Limb (tissue), 2 donors: ENCODE data around the gene TGFB1.
A peak's percentile ranks its signal among the peaks of the same experiment; 100 is the strongest.

ENCODE experiments used
- DNase-seq, 2 donors: peaks; one replicate each; pipeline ENCODE4 v3.0.0-alpha.2; 2016; ENCODE audit errors: extremely low spot score in 2 of 2

The TGFB1 gene

DNA sequence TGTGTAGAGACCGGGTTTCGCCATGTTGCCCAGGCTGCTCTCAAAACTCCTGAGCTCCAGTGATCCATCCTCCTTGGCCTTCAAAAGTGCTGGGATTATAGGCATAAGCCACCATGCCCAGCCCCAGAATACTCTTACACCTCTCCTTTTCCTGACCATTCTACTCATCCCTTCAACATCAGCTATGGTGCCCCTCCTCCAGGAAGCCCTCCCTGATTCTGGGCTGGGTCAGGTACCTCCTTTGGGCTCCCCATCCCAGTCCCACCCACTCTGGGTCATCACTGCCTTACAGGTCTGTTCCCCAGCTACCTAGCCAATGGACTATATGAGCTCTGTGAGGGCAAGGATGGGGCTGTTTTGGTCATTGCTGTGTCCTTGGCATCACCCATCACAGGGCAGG, 9.6 kb downstream of the TGFB1 start:
- no peak for DNase-seq

DNA sequence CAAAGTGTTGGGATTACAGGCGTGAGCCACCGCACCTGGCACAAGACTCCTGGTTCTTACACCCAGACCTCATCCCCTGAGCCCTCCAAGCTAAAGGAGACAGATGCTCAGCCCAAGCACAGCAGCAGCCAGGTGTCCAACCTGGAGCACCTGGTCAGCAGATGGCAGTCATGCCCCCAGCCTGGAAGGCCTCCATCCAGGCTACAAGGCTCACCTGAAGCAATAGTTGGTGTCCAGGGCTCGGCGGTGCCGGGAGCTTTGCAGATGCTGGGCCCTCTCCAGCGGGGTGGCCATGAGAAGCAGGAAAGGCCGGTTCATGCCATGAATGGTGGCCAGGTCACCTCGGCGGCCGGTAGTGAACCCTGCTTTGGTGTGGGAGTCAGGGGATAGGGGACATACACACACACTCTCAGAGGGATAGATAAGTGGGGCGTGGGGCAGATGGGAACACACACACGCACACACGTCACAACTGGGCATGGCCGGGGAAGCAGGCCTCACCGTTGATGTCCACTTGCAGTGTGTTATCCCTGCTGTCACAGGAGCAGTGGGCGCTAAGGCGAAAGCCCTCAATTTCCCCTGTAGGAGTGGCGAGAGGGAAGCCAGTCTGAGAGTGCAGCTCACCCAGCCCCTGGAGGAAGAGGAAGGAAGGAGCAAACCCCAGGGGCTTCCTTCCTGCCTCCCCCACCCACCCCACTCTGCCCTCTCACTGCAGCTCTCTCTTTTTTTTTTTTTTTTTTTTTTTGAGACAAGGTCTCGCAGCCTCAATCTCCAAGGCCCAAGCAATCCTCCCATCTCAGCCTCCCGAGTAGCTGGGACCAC, 11.8 kb downstream of the TGFB1 start:
- DNase-seq, result no peak

DNA sequence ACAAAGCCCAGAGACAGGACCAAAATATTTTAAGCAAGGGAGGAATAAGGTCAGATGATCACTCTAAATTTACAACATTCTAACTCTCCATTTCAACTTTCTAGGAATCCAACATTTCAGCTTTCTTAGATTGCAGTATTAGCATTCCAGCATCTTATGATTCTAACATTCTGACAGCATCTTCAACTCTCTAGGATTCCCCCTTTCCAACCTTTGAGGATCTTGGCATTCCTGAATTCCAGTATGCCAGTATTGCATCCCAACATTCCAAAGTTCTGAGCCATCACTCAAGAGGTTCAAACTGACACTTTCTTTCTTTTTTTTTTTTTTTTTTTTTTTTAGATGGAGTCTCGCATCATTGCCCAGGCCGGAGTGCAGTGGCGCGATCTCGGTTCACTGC, 13.8 kb downstream of the TGFB1 start:
- DNase-seq, result no peak

DNA sequence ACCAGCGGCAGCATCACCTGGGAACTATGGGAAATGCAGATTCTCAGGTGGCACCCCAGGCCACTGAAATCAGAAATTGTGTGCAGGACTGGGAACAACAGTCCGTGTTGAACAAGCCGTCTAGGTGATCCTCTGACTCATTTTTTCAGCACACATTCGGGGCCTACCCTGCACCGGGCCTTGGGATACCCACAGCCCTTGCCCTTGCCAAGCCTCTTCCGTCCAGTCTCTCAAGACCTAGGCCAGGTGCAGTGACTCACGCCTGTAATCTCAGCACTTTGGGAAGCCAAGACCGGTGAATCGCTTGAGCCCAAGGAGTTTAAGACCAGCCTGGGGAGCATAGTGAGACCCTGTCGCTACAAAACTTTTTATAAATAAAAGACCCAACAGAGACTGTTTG, 18.3 kb downstream of the TGFB1 start:
- no peak for DNase-seq

DNA sequence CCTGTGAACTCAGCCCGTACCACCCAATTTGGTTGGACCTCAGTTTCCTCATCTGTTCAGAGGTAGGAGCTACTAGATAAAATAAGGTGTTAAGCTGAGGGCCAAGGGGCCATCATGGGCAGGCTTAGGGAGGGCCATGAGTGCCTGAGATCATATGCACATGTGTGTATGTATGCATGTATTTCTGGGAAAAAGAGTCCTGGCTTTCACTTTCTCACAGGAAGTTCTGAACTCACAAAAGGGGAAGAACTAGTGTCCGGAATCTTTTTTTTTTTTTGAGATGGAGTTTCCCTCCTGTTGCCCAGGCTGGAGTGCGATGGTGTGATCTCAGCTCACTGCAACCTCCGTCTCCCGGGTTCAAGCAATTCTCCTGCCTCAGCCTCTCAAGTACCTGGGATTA, 18.9 kb downstream of the TGFB1 start:
- no peak for DNase-seq

DNA sequence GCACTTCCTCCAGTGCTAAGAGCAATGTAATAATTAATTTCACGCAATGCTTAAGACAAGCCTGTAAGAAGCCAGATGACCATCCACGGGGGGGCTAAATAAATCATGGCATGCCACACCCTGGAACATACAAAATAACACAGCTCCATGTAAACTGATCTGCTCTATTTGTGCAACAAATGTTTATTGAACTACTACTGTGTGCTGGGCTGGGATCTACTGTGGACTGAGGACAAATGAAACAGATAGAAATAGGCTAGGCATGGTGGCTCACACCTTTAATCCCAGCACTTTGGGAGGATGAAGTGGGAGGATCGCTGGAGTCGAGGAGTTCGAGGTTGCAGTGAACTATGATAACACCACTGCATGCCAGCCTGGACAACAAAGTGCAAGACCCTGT, 21.3 kb downstream of the TGFB1 start:
- no peak for DNase-seq

DNA sequence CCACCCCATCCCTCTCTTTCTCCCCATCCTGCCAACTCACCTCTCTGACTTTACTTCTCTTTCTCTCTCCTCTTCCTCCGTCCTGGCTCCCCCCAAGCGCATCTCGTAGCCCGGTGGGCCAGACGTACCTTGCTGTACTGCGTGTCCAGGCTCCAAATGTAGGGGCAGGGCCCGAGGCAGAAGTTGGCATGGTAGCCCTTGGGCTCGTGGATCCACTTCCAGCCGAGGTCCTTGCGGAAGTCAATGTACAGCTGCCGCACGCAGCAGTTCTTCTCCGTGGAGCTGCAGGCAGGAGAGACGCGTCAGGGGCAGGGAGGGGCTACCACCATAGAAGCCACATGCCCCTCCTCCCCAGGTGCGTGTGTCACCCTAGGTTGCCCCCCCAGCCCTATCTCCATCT, 21.7 kb downstream of the TGFB1 start:
- DNase-seq, result no peak

DNA sequence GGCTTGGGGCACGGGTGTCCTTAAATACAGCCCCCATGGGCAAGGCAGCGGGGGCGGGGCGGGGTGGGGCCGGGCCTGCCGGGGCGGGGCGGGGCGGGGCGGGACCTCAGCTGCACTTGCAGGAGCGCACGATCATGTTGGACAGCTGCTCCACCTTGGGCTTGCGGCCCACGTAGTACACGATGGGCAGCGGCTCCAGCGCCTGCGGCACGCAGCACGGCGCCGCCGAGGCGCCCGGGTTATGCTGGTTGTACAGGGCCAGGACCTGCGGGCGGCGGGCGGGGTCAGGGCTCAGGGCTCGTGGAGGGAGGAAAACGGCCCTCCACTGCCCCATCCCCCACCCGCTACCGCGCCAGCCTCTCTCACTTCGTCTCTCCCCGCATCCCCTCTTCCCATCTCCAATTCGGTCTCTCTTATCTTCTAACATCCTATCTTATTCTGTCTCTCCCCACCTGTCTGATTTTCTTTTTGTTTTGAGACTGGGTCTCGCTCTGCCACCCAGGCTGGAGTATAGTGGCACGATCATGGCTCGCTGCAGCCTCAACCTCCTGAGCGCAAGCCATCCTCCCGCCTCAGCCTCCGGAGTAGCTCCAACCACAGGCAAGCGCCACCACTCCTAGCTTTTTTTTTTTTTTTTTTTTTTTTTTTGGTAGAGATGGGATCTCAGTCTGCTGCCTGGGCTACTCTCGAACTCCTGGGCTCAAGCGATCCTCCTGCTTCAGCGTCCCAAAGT, 22.6 kb downstream of the TGFB1 start:
- DNase-seq, result no peak

DNA sequence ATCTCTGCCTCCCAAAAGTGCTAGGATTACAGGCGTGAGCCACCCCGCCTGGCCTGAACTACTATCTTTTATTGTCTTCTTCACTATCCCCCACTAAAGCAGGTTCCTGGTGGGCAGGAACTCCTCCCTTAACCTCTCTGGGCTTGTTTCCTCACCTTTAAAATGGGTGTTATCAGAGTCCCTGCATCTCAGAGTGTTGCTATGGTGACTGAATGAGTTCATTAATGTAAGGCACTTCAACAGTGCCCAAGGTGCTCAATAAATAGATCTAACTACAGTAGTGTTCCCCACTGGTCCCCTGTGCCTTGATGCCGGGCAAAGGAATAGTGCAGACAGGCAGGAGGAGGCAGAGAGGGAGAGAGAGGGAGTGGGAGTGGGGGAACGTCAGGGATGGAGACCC, 23.2 kb downstream of the TGFB1 start:
- no peak for DNase-seq

DNA sequence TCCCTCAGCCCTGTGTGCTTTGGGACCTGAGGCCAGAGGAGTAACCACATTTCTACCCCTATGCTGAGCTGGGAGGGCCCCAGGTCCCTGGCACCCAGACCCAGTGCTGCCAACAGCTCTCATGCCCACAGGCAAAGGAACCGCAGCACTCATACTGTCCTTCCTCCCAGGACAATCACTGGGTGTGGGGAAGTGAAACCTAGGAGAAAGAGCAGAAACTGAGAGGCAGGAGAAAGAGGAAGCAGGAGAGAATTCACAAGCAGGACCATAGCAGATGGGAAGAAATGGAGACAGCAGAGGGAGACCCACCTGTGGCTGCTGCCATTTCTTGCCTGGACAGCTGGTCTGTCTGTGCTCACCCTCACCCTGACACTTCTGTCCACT, 24.9 kb downstream of the TGFB1 start:
- no peak for DNase-seq

DNA sequence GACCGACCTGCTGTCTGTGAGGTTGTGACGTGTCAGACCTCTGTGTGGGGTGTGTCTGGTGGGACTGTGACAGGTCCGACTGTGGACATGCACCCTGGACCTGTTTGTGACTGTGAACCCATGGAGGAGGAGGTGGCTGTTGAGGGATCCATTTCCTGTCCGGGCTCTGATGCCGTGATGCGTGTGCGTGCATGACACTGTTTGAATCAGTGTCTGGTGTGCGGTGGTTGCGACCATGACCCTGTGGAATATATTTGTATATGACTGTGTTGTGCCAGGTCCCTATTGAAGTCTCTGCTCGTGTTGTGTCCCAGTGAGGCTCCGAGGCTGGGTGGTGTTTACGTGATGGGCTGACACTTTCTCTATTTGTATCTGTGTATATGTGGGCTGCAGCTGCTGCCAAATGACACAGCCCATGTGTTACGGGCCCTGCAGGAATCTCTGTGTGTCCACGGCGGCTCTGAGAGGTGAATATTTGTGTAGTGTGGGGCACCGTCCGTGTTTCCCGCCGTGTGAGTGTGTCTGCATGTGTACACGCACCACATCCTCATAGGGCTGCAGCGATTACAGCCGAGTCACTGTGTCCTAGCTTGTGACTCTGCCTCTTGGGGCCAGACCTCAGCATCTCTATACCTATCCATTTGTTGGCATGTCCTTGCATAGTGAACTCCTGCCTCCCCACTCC, 25.4 kb downstream of the TGFB1 start:
- DNase-seq, result no peak

DNA sequence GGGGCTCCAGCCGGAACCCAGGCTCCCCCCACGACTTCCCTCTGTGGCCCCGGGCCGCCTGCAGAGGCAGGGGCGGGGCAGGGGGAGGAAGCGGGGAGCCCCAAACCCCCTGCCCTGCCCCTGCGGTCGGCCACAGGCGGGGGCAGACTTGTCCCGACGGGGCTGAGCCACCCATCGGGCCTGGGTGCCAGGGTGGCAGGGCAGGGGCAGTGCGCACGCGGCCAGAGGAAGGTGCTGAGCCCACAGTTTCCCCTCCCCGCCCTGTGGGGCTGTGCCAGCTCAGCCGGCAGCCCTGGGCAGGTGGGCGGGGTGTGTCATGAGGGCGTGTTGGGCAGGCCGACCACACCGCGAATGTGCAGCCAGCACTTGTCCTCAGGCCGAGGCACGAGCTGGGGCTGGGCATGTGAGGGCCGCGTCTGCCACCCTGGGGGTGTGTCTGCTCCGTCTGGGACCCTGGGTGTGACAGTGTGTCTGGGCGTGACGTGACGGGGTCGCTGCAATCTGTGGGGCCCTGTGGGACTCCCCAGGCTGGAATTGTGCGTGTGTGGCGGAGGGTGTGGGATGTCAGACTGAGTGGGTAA, 26.1 kb downstream of the TGFB1 start:
- DNase-seq, result no peak

DNA sequence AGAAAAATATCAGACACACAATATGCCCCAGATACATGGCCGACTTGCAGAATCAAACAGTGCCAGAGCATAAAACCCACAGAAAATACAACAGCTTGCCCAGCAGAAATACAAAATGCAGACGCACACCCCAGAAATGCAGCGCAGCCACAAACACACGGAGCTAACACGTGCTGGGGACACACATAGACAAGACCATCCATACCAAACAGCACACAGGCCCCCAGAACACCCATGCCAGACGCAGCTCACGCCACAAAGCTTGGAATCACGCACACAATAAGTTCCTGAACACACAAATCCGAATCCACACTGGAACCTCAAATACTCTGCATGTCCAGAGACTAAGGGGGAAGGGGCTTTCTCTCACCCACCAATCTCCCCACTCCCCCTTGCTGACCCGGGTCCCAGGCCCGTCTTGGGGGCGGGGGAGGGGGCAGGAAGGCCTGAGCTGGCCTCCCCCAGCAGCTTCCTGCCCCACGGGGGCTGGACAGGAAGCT, 26.6 kb downstream of the TGFB1 start:
- no peak for DNase-seq

DNA sequence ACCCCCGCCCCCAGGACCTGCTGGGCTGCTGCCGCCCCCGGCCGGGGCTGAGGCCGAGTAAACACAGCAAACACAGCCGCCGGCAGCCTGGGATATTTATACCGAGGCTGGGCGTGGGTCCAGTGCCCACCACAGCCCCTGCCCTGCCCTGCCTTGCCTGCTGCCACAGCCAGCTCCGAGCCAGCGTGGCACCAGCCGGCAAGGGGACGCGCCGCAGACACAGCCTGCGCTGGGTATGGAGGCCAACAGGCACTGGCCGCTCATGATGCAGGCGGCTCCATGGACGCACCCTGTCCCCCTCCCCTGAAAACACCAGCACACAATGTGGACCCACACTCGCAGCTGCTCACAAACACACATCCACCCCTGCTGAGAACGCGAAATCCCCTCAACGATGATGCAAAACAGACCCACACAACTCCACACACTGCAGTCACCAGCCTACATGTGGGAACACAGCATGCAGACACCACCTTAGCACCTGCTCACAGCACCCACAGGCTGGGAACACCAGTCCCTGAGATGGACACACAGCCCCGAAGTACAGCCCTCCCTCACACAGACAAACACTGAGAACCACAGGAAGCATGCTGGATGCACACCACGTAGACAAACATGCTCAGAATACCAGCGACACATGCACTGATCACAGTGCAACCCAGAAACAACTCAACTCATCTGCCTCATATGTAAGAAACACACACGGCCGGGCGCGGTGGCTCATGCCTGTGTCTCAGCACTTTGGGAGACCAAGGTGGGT, 27.6 kb downstream of the TGFB1 start:
- DNase-seq, result peak in 1 of 2 donors; percentile 54

DNA sequence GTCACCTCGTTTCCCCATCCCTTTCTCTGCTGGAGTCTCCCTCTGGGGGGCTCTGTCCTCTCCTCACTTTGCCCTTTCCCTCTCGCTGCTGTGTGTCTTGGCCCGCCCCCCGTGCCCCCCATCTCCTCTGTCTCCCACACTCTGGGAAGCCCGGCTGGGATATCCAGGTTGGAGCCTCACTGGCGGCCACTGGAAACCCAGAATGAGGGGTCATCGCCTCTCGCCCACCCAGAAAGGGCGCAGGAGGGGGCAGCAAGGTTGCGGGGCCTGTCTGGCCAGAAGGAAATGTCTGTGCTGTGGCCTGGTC, 28.1 kb downstream of the TGFB1 start:
- no peak for DNase-seq

DNA sequence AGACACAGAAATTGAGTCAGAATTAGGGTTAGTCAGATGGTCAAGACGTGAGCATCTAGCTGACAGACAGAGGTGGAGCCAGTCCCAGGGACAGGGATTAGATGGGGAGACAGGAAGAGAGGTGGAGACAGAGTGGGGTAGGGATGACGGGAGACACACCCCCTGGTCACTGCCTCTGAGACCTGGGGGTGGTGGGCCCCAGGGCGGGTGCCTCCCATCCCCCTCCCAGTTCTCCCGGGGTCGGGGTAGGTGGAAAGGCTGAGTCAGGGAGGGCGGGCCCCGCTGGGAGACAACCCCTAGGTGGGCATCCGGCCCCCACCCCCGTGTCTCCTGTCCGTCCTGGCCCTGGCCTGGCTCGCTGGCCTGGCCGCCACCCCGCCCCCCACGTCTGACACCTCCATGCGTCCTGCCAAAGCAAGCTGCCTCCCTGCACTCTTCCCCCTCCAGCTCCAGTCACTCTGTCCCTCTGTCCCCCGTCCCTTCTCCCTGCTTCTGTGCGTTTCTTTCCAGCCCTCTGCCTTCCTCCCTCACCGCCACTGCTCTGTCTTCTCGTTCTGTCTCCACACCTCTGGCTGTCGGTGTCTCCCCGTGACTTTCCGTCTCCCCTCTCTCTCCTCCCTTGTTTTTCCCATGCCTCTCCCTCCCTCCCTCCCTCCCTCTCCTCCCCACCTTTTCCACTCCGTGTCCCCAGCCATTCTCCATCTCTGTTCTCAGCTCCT, 28.6 kb downstream of the TGFB1 start:
- peak in 1 of 2 donors; percentile 62 for DNase-seq

DNA sequence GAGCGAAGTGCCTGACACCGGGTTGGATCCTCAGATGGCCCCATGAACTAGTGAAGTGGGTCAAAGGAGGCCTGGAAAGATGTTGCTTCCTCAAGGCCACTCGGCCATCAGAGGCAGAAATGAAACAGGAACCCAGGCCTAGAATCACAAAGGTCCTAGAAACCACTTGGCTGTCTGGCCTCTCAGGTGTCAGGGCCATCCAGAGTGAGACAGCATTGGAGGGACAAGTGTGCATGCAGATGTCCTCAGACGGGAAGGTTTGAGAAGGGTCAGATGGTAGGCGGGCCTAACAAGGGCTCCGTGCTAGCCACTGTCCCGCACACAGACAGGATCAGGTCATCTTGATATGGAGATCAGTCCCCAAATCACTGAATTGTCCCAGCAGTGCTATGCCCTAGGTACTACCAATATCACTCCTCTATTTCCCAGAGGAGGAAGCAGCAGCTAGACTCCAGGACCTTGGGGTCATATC, 29.5 kb downstream of the TGFB1 start:
- DNase-seq, result no peak

DNA sequence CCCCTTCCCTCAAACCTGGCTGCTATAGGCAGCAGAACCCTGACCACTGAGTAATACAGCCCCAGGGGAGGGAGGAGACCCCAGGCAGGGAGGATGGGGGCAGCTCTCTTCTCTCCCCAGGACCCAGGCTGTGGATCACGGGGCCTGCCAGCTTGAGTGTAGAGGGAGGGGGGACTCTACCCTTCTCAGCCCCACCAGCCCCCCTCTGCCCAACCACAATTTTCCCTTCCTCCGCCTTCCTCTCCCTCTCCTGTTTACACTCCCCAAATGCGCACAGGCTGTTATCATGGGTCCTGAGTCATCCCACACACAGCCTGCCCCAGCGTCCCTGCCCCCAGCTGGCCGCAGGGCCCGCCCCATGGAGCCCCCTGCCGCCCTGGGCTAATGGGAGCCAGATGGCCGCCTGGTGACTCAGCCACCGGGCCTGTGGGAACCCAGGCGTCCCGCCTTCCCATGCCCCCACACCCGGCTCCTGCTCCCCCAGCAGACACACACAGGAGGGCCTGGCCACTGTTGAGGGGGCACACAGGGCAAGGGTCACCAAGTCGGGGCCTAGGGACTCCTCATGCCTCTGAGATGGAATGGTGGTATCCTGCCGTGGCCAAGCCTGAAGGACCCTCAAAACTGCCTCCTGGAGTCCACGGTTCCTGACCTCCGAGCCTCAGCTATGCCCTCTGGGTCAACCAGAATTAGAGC, 30.1 kb downstream of the TGFB1 start:
- DNase-seq, result no peak

DNA sequence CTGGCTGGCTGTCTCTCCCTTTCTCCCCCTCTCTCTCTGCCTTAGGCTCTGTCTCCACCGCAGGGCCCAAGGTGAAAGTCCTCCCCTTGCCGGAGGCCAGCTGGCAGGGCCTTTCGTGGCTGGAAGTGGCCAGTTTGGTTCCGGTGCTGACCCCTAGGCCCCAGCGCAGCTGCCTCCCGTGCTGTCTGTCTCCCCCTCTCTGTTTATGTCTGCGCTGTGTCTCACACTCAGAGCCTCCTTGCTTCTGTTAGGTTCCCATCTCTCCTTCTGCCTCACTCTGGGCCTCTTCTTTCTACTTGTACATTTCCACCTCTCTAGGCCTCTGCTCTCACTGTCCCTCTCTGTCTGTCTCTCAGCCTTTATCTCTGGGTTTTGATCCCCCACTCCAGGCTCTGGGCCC, 30.7 kb downstream of the TGFB1 start:
- DNase-seq, result no peak

DNA sequence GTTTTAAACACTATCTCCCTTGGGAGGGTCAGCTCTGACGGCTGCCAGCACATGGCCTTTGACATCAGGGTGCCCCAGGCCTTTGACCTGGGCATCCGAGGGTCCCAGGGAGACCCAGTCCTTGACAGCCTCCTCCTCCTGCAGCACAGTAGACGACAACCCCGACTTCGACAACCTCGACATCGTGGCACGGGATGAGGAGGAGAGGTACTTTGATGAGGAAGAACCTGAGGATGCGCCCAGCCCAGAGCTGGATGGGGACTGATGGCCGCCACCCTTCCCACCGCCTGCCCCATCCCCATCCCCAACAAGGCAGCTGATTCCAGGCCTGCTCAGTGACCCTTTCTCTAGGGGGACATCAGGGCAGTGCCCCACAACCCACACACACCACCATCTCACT, 31.3 kb downstream of the TGFB1 start:
- no peak for DNase-seq
